NT2/D1 (cell line): Measurements from ENCODE around the gene NAE1.

Source experiments
- SUZ12 ChIP-seq: IDR thresholded peaks from 2 replicates; pipeline ENCODE4 v1.6.1; 2011; ENCODE audit not compliant: insufficient read length, insufficient read depth; ENCODE audit errors: extremely low read depth
- YY1 ChIP-seq: IDR thresholded peaks from 2 replicates; pipeline ENCODE4 v1.6.1; 2011; ENCODE audit not compliant: insufficient read length, insufficient read depth
- ZNF274 ChIP-seq: IDR thresholded peaks from 2 replicates; pipeline ENCODE4 v1.6.1; 2011; ENCODE audit warnings: mild to moderate bottlenecking, low read depth, low read length

DNA sequence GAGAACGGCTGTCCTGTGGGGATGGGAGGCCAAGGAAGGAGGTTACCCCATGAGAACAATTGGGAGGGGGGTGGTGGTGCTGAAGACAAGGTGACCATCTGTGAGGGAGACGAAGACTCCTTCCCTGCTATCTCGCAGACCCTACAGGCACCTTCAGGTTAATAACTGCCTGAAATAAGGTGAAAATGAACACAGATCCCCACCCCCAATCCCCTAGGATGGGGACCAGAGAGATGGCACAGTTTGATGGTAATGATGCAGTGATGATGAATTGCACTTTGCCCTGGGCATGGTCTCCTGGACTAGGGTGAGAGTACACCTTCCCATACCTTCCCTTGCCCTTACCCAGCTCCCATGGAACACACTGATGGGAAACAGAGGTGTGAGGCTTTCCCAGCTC is 1.4 kb upstream of the NAE1 start:
- TF ChIP-seq YY1 (no peak), SUZ12 (no peak), ZNF274 (no peak)
